ENCODE data around the gene TMEM114.

The TMEM114 gene

GRCh38 chr16:8630255-8630953, 40.1 kb upstream of the TMEM114 start:
- DNase-seq (ENCODE audit: low read depth in 1 of 2, low spot score in 1 of 2) = no peak
- H3K27me3 ChIP-seq (ENCODE audit: insufficient read depth, poor library complexity, severe bottlenecking) = no peaks in the 10 kb centered on the region
- H3K27ac ChIP-seq (replicated peaks) = no peak overlapping the region
- TF ChIP-seq POLR2AphosphoS5 (IDR thresholded peaks at IDR 0.05; ENCODE audit: low read depth) (no peak), REST (IDR thresholded peaks at IDR 0.05; ENCODE audit: insufficient replicate concordance, low read depth) (no peak), SPI1 (IDR thresholded peaks at IDR 0.05; ENCODE audit: borderline replicate concordance, low read depth) (no peak), CTCF (IDR thresholded peaks at IDR 0.05; ENCODE audit: insufficient read depth, low read length) (no peak), GABPA (IDR thresholded peaks at IDR 0.05; ENCODE audit: low read depth) (no peak)
- no peak overlapping the region for H3K4me3 ChIP-seq (replicated peaks; ENCODE audit: insufficient read depth, low read length)

- no peak overlapping the region for H3K27ac ChIP-seq (replicated peaks)
- no peak for TF ChIP-seq CTCF (IDR thresholded peaks at IDR 0.05; ENCODE audit: insufficient read depth, low read length)
- TF ChIP-seq REST (IDR thresholded peaks at IDR 0.05; ENCODE audit: insufficient replicate concordance, low read depth) = no peak
- TF ChIP-seq SPI1 (IDR thresholded peaks at IDR 0.05; ENCODE audit: borderline replicate concordance, low read depth) = no peak
- TF ChIP-seq GABPA (IDR thresholded peaks at IDR 0.05; ENCODE audit: low read depth) = no peak
- no peak for TF ChIP-seq POLR2AphosphoS5 (IDR thresholded peaks at IDR 0.05; ENCODE audit: low read depth)
- no peak for DNase-seq (ENCODE audit: low read depth in 1 of 2, low spot score in 1 of 2)
- no peak overlapping the region for H3K4me3 ChIP-seq (replicated peaks; ENCODE audit: insufficient read depth, low read length)
- H3K27me3 ChIP-seq (ENCODE audit: insufficient read depth, poor library complexity, severe bottlenecking) = no peaks in the 10 kb centered on the region
These were observed 38.8 kb upstream of the TMEM114 start for GRCh38 chr16:8628981-8629725.

GRCh38 chr16:8627456-8627855, 37.1 kb upstream of the TMEM114 start:
- no peak for DNase-seq (ENCODE audit: low read depth in 1 of 2, low spot score in 1 of 2)
- Histone ChIP-seq H3K27me3 (ENCODE audit: insufficient read depth, poor library complexity, severe bottlenecking) (no peaks in the 10 kb centered on the region), H3K27ac (replicated peaks) (no peak overlapping the region), H3K4me3 (replicated peaks; ENCODE audit: insufficient read depth, low read length) (no peak overlapping the region)
- TF ChIP-seq REST (IDR thresholded peaks at IDR 0.05; ENCODE audit: insufficient replicate concordance, low read depth) (no peak), POLR2AphosphoS5 (IDR thresholded peaks at IDR 0.05; ENCODE audit: low read depth) (no peak)
